BE2C (cell line): Measurements from ENCODE around the gene PANK1.

Source experiments
- DNase-seq: peaks from one replicate; pipeline ENCODE4 v3.0.0-alpha.2; 2020
- H3K27me3 ChIP-seq: fragments of 250-450 bp; sonication (Bioruptor Pico); 2 replicates; pipeline ENCODE4 v1.5.1; 2020; ENCODE audit warnings: mild to moderate bottlenecking
- H3K36me3 ChIP-seq: fragments of 250-450 bp; sonication (Bioruptor Pico); 2 replicates; pipeline ENCODE4 v1.5.1; 2020; ENCODE audit warnings: mild to moderate bottlenecking
- H3K4me1 ChIP-seq: fragments of 250-450 bp; sonication (Bioruptor Pico); 2 replicates; pipeline ENCODE4 v1.5.1; 2020
- H3K4me3 ChIP-seq: 2 replicates; pipeline ENCODE4 v1.5.1; 2011; ENCODE audit warnings: low read depth, low read length
- H3K9me3 ChIP-seq: fragments of 250-450 bp; sonication (Bioruptor Pico); 2 replicates; pipeline ENCODE4 v1.5.1; 2020
- TF ChIP-seq, protein P1 (sequence below): IDR thresholded peaks from 2 replicates; pipeline ENCODE4 v1.5.1; 2012; ENCODE audit warnings: mild to moderate bottlenecking, low read depth, low read length

The PANK1 gene

DNA sequence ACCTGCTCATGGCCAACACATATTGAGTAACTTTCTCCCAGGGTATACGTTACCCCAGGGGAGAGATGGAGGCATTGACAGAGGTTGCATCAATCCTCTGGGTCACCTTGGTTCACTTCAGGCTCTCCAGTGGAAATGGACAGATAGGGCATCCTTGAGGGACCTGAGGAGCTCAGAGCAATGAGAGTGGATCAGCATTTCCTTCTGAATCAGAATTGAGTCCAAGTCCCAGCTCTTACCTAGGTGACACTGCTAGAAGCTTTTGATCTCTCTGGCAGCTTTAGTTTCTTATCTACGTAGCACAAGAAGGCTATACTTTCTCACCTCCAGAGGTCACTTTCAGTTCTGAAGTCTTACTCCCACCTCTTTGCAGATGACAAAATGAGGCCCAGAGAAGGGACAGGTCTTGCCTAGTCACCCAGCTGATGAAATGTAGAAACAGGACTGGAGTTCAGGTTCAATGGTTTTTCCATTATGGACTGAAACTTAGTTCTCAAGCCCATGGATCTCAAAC is 35.2 kb downstream of the PANK1 start:
- Histone ChIP-seq H3K27me3 (no peaks in the 10 kb centered on the region), H3K9me3 (no peaks in the 10 kb centered on the region), H3K4me1 (no peaks in the 10 kb centered on the region), H3K4me3 (no peak overlapping the region), H3K36me3 (peaks cover 4% of the 10 kb centered on the region)
- TF ChIP-seq, protein P1, sequence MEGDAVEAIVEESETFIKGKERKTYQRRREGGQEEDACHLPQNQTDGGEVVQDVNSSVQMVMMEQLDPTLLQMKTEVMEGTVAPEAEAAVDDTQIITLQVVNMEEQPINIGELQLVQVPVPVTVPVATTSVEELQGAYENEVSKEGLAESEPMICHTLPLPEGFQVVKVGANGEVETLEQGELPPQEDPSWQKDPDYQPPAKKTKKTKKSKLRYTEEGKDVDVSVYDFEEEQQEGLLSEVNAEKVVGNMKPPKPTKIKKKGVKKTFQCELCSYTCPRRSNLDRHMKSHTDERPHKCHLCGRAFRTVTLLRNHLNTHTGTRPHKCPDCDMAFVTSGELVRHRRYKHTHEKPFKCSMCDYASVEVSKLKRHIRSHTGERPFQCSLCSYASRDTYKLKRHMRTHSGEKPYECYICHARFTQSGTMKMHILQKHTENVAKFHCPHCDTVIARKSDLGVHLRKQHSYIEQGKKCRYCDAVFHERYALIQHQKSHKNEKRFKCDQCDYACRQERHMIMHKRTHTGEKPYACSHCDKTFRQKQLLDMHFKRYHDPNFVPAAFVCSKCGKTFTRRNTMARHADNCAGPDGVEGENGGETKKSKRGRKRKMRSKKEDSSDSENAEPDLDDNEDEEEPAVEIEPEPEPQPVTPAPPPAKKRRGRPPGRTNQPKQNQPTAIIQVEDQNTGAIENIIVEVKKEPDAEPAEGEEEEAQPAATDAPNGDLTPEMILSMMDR = no peak
- no peak for DNase-seq

DNA sequence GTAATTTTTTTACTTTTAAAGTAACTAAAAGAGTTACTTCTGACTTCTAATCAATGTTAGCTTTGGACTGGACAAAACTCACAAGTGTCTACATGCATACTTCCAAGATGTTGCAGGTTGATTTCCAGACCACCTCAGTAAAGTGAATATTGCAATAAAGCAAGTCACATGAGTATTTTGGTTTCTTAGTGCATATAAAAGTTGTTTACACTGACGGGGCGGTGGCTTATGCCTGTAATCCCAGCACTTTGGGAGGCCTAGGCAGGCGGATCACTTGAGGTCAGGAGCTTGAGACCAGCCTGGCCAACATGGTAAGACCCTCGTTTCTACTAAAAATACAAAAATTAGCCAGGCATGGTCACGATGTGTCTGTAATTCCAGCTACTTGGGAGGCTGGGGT is 40.8 kb downstream of the PANK1 start:
- TF ChIP-seq, protein P1 = no peak
- no peaks in the 10 kb centered on the region for H3K27me3 ChIP-seq
- H3K4me1 ChIP-seq = no peaks in the 10 kb centered on the region
- no peaks in the 10 kb centered on the region for H3K36me3 ChIP-seq
- no peak for DNase-seq
- H3K4me3 ChIP-seq = no peak overlapping the region
- H3K9me3 ChIP-seq = no peaks in the 10 kb centered on the region

DNA sequence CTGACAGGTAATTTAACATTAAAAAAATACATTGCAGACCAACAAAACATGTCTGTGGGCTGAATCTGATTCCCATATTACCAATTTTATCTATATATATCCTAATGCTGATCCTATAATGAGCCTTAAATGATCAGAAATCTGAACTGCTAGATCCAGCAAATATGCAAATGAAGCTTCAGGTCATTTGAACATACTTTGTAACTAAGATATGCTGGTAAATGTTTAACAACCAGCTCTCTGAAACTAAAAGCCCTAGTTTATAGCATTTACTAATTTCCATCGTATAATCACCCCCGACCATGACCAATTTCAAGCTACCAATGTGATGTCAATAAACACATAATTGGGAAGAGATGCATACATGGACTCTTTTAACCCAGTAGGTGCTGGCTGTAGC is 42.1 kb downstream of the PANK1 start:
- peaks cover 6% of the 10 kb centered on the region; the same call in 1 of the 2 replicates for H3K36me3 ChIP-seq

DNA sequence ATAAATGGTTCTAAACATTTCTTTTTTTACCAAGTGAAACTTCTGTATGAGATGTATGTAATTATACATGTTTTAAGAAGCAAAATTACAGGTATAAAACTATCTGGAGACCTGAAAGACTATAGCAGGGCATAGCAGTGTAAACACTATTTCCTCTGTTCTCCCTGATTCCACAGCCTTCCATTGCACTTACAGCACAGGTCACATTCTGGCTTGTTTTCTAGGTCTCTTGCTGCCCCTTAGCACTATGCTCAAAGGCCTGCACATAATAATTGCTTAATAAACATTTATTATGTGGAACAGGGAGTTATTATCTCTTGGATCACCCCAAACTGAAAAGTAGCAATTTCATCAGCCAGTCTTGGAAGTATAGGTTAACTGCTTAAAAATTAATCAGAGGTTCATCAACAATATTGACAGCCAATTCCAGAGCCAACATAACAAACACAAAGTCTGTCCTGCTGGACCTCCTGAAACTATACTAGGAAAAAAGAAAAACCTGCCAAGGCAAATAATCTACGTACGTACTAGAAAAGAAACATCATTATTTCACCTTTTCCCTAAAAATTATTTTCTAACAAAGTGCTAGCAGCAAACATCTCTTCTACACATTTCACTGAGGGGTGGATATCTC is 43.2 kb downstream of the PANK1 start:
- DNase-seq = no peak
- peaks cover 6% of the 10 kb centered on the region; the same call in 1 of the 2 replicates for H3K36me3 ChIP-seq
- H3K4me1 ChIP-seq = no peaks in the 10 kb centered on the region
- H3K4me3 ChIP-seq = no peak overlapping the region
- H3K9me3 ChIP-seq = no peaks in the 10 kb centered on the region
- TF ChIP-seq, protein P1 = no peak
- no peaks in the 10 kb centered on the region for H3K27me3 ChIP-seq

More for the DNA sequence above, 42.1 kb downstream of the PANK1 start:
- H3K4me1 ChIP-seq = no peaks in the 10 kb centered on the region
- no peaks in the 10 kb centered on the region for H3K27me3 ChIP-seq
- TF ChIP-seq, protein P1 = no peak
- H3K4me3 ChIP-seq = no peak overlapping the region
- H3K9me3 ChIP-seq = no peaks in the 10 kb centered on the region
- no peak for DNase-seq

DNA sequence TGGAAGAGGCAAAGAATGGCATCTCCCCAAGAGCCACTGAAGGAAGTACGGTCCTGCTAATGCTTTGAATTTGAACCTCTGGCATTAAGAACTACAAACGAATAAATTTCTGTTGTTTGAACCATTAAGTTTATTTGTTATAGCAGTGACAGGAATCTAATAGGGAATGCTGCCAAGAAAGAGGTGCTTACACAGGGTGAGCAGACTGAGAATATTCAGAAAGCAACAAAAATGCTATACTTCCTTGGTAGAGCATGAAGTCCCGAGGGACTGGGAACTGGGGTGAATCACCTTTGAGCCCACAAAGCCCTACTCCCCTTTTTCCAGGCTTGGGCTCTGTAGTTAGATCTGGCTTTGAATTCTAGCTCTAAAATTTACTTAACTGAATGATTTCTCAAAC is 45.0 kb downstream of the PANK1 start:
- TF ChIP-seq, protein P1 = no peak
- no peaks in the 10 kb centered on the region for H3K27me3 ChIP-seq
- H3K4me1 ChIP-seq = no peaks in the 10 kb centered on the region
- no peak for DNase-seq
- peaks cover 6% of the 10 kb centered on the region; the same call in 1 of the 2 replicates for H3K36me3 ChIP-seq
- no peak overlapping the region for H3K4me3 ChIP-seq
- H3K9me3 ChIP-seq = no peaks in the 10 kb centered on the region

DNA sequence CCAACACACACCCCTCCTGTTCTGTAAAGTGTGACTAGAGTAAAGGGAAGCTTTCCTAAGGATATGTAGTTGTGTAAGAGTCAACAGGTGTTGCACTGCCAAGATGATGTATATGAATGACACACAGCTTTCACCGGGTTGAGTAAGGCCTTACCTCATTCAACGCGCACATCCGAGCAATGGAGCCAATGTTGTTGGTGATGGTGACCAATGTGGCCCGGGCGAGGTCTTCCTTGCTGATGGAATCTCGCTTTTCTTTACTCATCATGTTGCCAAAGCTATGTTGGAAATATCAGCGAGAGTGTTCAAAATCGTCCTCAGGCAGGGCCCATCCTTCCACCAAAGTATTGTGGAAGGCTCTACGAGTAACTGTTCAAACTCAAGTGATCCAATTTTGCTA is 52.0 kb downstream of the PANK1 start:
- H3K36me3 ChIP-seq = peaks cover under 1% of the 10 kb centered on the region; the same call in 1 of the 2 replicates
- no peaks in the 10 kb centered on the region for H3K9me3 ChIP-seq
- no peak overlapping the region for H3K4me3 ChIP-seq
- H3K27me3 ChIP-seq = no peaks in the 10 kb centered on the region
- no peaks in the 10 kb centered on the region for H3K4me1 ChIP-seq
- no peak for DNase-seq
- TF ChIP-seq, protein P1 = no peak
